CD4-positive, alpha-beta memory T cell (primary cell): Measurements from ENCODE around the gene FANK1. TPM values are rescaled to one million over a fixed set of nuclear protein-coding genes. Genes with fewer than 3 reads are reported as not detected.

Experiments
- CTCF ChIA-PET: fragments of 350-600 bp; sonication (Branson Sonifier 250); formaldehyde crosslinking; loops from one replicate; lab custom pipeline; 2021; ENCODE audit warnings: inconsistent platforms; ENCODE audit not compliant: partially characterized antibody; lab: Charles Lee
- POLR2A ChIA-PET: fragments of 350-600 bp; sonication (Branson Sonifier 250); formaldehyde crosslinking; loops from one replicate; lab custom pipeline; 2021; ENCODE audit not compliant: partially characterized antibody; lab: Charles Lee
- DNase-seq, 5 donors: peaks; one replicate each; pipeline versions ENCODE4 v3.0.0 to v3.0.0-alpha.2; 2020 to 2022; ENCODE audit warnings: mixed read lengths in 1 of 5
- H3K27ac ChIP-seq: one replicate; pipeline ENCODE4 v1.7.0; 2013; ENCODE audit warnings: low read depth, low read length
- H3K27me3 ChIP-seq: 2 replicates; pipeline ENCODE4 v1.7.0; 2013; ENCODE audit warnings: mild to moderate bottlenecking, low read length, moderate library complexity; ENCODE audit not compliant: insufficient read depth
- H3K36me3 ChIP-seq: 2 replicates; pipeline ENCODE4 v1.7.0; 2013; ENCODE audit warnings: mild to moderate bottlenecking, low read length, moderate library complexity; ENCODE audit not compliant: insufficient read depth
- H3K4me1 ChIP-seq: 2 replicates; pipeline ENCODE4 v1.7.0; 2013; ENCODE audit warnings: mild to moderate bottlenecking, low read length, moderate library complexity; ENCODE audit not compliant: insufficient read depth
- H3K4me3 ChIP-seq, 2 donors: one replicate each; pipeline ENCODE4 v1.7.0; 2013; ENCODE audit warnings: low read length in 2 of 2, mild to moderate bottlenecking in 1 of 2
- H3K9me3 ChIP-seq, 2 donors: one replicate each; pipeline ENCODE4 v1.7.0; 2013; ENCODE audit warnings: low read length in 2 of 2, control low read depth in 1 of 2; ENCODE audit not compliant: control insufficient read depth in 1 of 2
- H3K27ac Mint-ChIP-seq, 7 donors: one replicate each; pipeline ENCODE4 v1.8.0; 2020 to 2021; ENCODE audit warnings: mixed read lengths in 7 of 7, mild to moderate bottlenecking in 6 of 7, inconsistent platforms in 3 of 7, moderate library complexity in 3 of 7
- H3K27me3 Mint-ChIP-seq, 2 donors: one replicate each; pipeline ENCODE4 v1.8.0; 2020 to 2021; ENCODE audit warnings: mixed read lengths in 2 of 2
- H3K36me3 Mint-ChIP-seq, 2 donors: one replicate each; pipeline ENCODE4 v1.8.0; 2020 to 2021; ENCODE audit warnings: mixed read lengths in 2 of 2, inconsistent platforms in 1 of 2, mild to moderate bottlenecking in 1 of 2
- H3K4me1 Mint-ChIP-seq, 4 donors: one replicate each; pipeline ENCODE4 v1.8.0; 2020 to 2021; ENCODE audit warnings: mixed read lengths in 4 of 4, mild to moderate bottlenecking in 1 of 4
- H3K4me3 Mint-ChIP-seq, 8 donors: one replicate each; pipeline ENCODE4 v1.8.0; 2020 to 2021; ENCODE audit warnings: mixed read lengths in 8 of 8, mild to moderate bottlenecking in 7 of 8, moderate library complexity in 6 of 8, inconsistent platforms in 3 of 8
- H3K9me3 Mint-ChIP-seq, 8 donors: one replicate each; pipeline ENCODE4 v1.8.0; 2020 to 2021; ENCODE audit warnings: mixed read lengths in 8 of 8, mild to moderate bottlenecking in 5 of 8, inconsistent platforms in 3 of 8, moderate library complexity in 1 of 8
- intact Hi-C: fragments of 100-400 bp; cut with micrococcal nuclease; formaldehyde crosslinking; loops from one replicate; pipeline ENCODE4 v1.15.1; 2023
- polyA plus RNA-seq, 2 donors: library from polyadenylated mRNA; unstranded; fragments of 300-500 nt; fragmentation: Illumina TruSeq; gene quantifications; one replicate each; pipeline ENCODE4 v1.2.3, GENCODE V29; 2021
- total RNA-seq, 2 experiments: library from RNA; stranded (reverse); gene quantifications; one replicate each; pipeline ENCODE4 v1.2.3, GENCODE V29; 2021

The FANK1 gene
- total and polyA plus RNA-seq, 4 experiments from 2014 or later = 0.72 to 0.99 TPM; not detected in 2

DNA sequence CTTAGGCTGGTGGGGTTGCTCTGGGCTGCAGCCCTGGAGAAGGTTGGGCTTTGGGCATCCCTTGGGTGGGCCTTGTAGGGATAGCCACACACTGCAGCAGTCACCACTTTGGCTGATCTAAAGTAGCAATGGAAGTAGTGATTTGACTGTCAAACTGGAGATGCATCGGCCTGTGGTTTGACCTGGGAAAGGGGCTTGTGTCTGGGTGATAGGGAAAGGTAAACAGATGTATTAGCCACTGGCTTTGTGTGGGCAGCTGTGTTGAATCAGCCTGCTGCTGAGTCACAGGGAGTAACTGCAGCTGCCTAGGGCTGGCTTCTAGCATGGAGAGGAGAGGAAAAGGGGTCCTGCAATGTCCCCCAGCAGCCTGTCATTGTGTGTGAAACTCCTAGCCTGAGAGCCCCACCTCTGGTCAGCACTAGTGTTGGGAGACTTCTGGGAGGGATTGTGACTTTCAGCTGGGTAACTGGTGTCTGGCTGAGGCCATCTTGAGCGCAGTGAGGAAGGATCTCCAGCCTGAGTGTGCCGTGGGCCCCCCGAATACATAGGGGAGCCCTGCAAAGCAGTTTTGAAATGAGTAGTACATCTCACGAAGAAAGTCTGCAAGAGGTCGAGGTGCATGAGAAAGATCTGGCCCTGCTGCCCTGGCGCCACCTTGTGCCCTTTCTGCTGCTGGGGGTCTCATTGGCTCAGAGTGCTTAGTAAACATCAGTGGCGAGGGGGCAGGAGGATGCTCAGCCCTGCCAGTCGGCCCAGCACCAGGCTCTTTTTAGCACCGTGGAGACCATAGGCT, 117.3 kb downstream of the FANK1 start:
- ChIA-PET CTCF (no interaction called here), POLR2A (no interaction called here)
- Mint-ChIP-seq H3K9me3 (no peaks in the 10 kb centered on the region), H3K4me3 (no peak overlapping the region), H3K4me1 (peaks cover 0 to 6% (median 3%) of the 10 kb centered on the region in 4 donors), H3K36me3 (no peaks in the 10 kb centered on the region), H3K27ac (peak overlapping the region in 1 of 7 donors; percentile 16), H3K27me3 (peaks cover 2 to 7% of the 10 kb centered on the region in 2 donors)
- peaks cover 4% of the 10 kb centered on the region for H3K4me1 ChIP-seq
- no peaks in the 10 kb centered on the region for H3K36me3 ChIP-seq
- no peaks in the 10 kb centered on the region for H3K9me3 ChIP-seq
- intact Hi-C loops = no loop called here
- H3K27ac ChIP-seq = no peak overlapping the region
- DNase-seq = no peak
- H3K4me3 ChIP-seq = no peak overlapping the region
- no peaks in the 10 kb centered on the region for H3K27me3 ChIP-seq

DNA sequence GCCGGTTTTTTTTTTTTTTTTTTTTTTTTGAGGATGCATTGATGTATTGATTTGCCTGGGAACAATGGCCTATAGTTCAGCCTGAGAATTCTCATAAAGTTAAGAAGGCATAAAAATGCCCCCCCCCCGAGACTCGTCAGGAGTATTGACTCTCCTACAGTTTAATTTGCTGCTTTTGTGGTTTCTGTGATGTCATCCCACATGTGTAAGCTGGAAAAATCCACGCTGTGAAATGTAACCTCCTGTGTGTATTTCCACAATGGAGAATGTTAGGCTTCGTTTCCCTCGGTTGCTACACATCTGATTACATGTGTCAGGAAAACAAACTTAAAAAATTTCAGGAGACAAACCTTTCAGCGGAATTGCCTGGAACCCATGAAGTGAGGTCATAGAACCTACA, 117.9 kb downstream of the FANK1 start:
- H3K36me3 Mint-ChIP-seq = no peaks in the 10 kb centered on the region
- H3K9me3 Mint-ChIP-seq = peaks cover 0 to 2% (median 0%) of the 10 kb centered on the region in 8 donors
- ChIA-PET CTCF (no interaction called here), POLR2A (no interaction called here)
- peaks cover 0 to 6% (median 3%) of the 10 kb centered on the region in 4 donors for H3K4me1 Mint-ChIP-seq
- H3K27me3 ChIP-seq = no peaks in the 10 kb centered on the region
- no peak overlapping the region for H3K27ac ChIP-seq
- no peak overlapping the region for H3K27ac Mint-ChIP-seq
- no peak overlapping the region for H3K4me3 ChIP-seq
- H3K4me3 Mint-ChIP-seq = no peak overlapping the region
- no peaks in the 10 kb centered on the region for H3K9me3 ChIP-seq
- H3K27me3 Mint-ChIP-seq = peaks cover 2 to 8% of the 10 kb centered on the region in 2 donors
- DNase-seq = no peak
- peaks cover 4% of the 10 kb centered on the region for H3K4me1 ChIP-seq
- intact Hi-C loops = no loop called here
- no peaks in the 10 kb centered on the region for H3K36me3 ChIP-seq

DNA sequence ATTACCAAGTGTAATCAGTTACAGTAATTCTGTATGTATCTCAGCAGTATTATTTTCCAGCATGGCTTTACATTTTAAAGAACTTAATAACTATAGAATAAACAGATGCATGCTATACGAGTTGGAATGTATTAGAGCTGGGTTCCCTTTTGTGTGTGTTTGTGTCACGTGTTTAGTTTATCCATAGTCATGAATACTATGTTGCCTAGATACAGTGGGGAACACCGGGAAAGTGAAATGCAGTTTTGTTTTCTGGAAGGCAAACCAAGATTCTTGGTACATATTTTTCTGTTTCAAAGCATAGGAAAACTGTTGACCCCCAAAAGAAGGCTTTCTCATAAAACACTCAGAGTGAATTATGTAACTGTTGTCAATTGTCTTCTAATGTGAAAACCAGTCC, 119.0 kb downstream of the FANK1 start:
- Histone ChIP-seq H3K4me1 (peaks cover 4% of the 10 kb centered on the region), H3K36me3 (no peaks in the 10 kb centered on the region), H3K4me3 (no peak overlapping the region), H3K27me3 (no peaks in the 10 kb centered on the region), H3K9me3 (no peaks in the 10 kb centered on the region), H3K27ac (no peak overlapping the region)
- intact Hi-C loops = no loop called here
- peaks cover 0 to 6% (median 3%) of the 10 kb centered on the region in 4 donors for H3K4me1 Mint-ChIP-seq
- no peak overlapping the region for H3K4me3 Mint-ChIP-seq
- peaks cover 0 to 2% (median 0%) of the 10 kb centered on the region in 8 donors for H3K9me3 Mint-ChIP-seq
- no peak for DNase-seq
- H3K36me3 Mint-ChIP-seq = no peaks in the 10 kb centered on the region
- POLR2A ChIA-PET = no interaction called here
- peaks cover 2 to 8% of the 10 kb centered on the region in 2 donors for H3K27me3 Mint-ChIP-seq
- H3K27ac Mint-ChIP-seq = no peak overlapping the region
- CTCF ChIA-PET = no interaction called here

DNA sequence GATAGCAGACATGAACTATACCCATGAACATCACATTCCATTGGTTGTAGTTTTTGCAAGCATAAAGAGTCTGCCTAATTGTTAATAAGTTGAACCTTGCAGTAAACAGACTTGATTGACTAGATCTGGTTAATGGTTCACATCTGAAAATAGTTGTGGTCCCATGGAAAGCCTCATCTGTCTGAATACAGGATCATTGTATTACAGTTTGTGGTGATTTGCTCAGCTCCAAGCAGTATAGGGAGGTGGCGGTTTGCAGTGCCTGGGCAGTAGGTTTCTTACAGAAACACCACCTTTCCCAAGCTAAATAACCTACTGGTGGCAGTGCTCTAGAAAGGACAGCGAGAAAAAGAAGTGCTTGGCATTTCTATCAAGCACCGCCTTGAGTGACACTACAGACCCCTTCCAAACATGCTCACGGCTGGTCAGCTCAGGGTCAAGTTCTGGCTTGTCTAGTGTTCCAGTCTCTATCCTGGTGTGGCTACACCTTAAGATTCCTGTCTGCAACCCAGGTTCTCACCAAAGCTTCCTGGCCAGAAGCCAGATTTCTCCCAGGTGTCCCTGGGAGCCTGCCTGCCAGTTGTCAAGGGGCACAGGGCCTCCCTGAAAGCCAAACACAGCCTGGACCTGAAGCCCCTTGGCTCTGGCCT, 119.9 kb downstream of the FANK1 start:
- H3K36me3 ChIP-seq = no peaks in the 10 kb centered on the region
- H3K9me3 Mint-ChIP-seq = peaks cover 0 to 2% (median 0%) of the 10 kb centered on the region in 8 donors
- H3K4me1 ChIP-seq = peaks cover 4% of the 10 kb centered on the region
- no peak overlapping the region for H3K27ac Mint-ChIP-seq
- intact Hi-C loops = no loop called here
- no peaks in the 10 kb centered on the region for H3K36me3 Mint-ChIP-seq
- no peak overlapping the region for H3K4me3 Mint-ChIP-seq
- ChIA-PET POLR2A (no interaction called here), CTCF (no interaction called here)
- H3K4me1 Mint-ChIP-seq = peaks cover 0 to 6% (median 3%) of the 10 kb centered on the region in 4 donors
- H3K27me3 Mint-ChIP-seq = peaks cover 2 to 10% of the 10 kb centered on the region in 2 donors
- DNase-seq = no peak
- no peaks in the 10 kb centered on the region for H3K9me3 ChIP-seq
- no peak overlapping the region for H3K4me3 ChIP-seq
- H3K27me3 ChIP-seq = no peaks in the 10 kb centered on the region
- H3K27ac ChIP-seq = no peak overlapping the region

DNA sequence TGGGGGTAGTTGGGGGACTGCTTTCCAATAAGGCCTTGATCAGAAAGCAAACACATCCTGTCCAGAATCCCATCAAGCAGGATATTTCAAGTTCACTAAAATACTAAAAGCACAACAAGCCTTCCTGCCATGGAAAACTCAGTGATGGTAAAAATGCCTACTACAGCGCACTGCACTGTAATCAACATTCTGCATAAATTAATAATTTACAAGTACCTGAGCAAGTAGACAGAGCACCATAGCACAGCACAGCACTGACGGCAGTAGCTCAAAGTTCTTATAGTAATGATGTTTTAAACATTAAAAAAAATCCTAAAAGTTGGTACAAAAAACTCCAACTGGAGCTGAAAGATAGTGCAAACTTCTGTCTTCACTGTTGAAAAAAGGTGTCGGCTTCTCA, 120.5 kb downstream of the FANK1 start:
- H3K27ac ChIP-seq = no peak overlapping the region
- H3K9me3 ChIP-seq = no peaks in the 10 kb centered on the region
- no peak for DNase-seq
- POLR2A ChIA-PET = no interaction called here
- H3K4me1 Mint-ChIP-seq = peaks cover 0 to 6% (median 3%) of the 10 kb centered on the region in 4 donors
- peaks cover 4% of the 10 kb centered on the region for H3K4me1 ChIP-seq
- H3K27me3 Mint-ChIP-seq = peaks cover 2 to 10% of the 10 kb centered on the region in 2 donors
- no peak overlapping the region for H3K4me3 Mint-ChIP-seq
- no peaks in the 10 kb centered on the region for H3K36me3 ChIP-seq
- CTCF ChIA-PET = no interaction called here
- no peaks in the 10 kb centered on the region for H3K36me3 Mint-ChIP-seq
- H3K9me3 Mint-ChIP-seq = peaks cover 0 to 2% (median 0%) of the 10 kb centered on the region in 8 donors
- intact Hi-C loops = no loop called here
- H3K27me3 ChIP-seq = no peaks in the 10 kb centered on the region
- no peak overlapping the region for H3K27ac Mint-ChIP-seq
- H3K4me3 ChIP-seq = no peak overlapping the region

DNA sequence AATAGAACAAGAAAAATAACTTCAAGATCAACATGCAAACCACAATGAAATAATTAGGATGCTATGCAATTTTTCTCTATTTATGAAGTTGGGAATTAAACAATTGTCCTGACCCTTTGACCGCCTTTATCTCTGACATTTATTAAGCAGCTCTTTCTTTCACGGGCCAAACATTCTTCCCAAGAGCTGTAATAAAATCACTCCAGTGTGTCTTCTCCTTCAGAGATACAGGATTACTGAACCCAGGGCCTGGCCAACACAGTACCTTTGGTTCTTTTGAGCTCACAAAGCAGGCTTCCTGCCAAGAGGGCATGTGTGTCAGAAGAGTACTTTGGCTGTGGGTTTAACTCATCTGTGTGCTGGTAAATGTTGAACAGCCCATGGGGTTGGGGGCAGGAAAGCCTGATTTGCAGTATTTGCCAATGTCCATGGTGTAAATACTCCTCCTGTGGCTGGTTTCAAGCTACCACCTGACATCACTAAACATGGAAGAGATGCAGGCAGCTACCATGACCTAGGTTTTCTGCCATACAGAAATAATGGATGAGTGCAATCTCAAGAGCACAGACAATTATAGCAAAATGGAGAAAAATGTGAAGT, 121.7 kb downstream of the FANK1 start:
- Mint-ChIP-seq H3K4me1 (peaks cover 0 to 6% (median 0%) of the 10 kb centered on the region in 4 donors), H3K27me3 (peaks cover 2 to 7% of the 10 kb centered on the region in 2 donors), H3K9me3 (peaks cover 0 to 2% (median 0%) of the 10 kb centered on the region in 8 donors), H3K36me3 (no peaks in the 10 kb centered on the region), H3K4me3 (no peak overlapping the region), H3K27ac (no peak overlapping the region)
- H3K27ac ChIP-seq = no peak overlapping the region
- intact Hi-C loops = no loop called here
- H3K4me3 ChIP-seq = no peak overlapping the region
- DNase-seq = no peak
- no peaks in the 10 kb centered on the region for H3K27me3 ChIP-seq
- no peaks in the 10 kb centered on the region for H3K36me3 ChIP-seq
- no peaks in the 10 kb centered on the region for H3K9me3 ChIP-seq
- CTCF ChIA-PET = interaction anchor here (1.0 kb wide), 1 partner anchor 35 kb away, joined by 3 read pairs; no protein-coding TSS in a partner anchor
- no peaks in the 10 kb centered on the region for H3K4me1 ChIP-seq
- POLR2A ChIA-PET = no interaction called here

DNA sequence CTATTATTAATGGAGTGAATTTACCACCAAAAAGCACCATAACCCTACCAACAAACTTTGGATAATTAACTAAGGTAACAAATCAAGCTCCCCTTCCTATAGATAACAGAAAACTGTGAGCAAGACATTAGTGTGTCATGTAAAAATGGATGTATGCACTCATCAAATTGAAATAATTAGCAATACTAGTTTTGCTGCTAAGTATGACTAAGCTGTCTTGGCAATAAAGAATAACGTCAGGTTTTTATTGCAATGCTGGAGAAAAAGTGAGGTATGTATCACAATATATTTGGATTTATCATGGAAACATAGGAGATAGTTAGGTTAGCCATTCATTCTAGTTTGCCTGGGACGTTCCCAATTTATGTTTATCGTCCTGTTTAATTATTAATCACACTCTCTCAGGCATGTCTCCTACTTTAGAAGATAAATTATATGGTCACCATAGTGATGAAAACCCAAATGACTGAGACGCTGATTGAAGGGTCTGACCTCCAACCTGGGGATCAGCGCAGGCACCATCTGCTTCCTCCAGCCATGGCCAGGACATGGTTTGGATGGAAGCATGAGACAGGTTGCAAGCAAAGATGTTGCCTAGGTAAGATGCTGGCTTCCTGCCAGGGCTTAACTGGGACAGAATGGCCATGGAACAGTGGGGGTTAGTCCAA, 125.6 kb downstream of the FANK1 start:
- no peak overlapping the region for H3K27ac ChIP-seq
- H3K4me3 ChIP-seq = no peak overlapping the region
- ChIA-PET CTCF (no interaction called here), POLR2A (no interaction called here)
- intact Hi-C loops = no loop called here
- Mint-ChIP-seq H3K27ac (no peak overlapping the region), H3K9me3 (peaks cover 0 to 5% (median 3%) of the 10 kb centered on the region in 8 donors), H3K4me3 (no peak overlapping the region), H3K4me1 (no peaks in the 10 kb centered on the region), H3K36me3 (no peaks in the 10 kb centered on the region), H3K27me3 (peaks cover 0 to 3% of the 10 kb centered on the region in 2 donors)
- H3K4me1 ChIP-seq = no peaks in the 10 kb centered on the region
- no peak for DNase-seq
- H3K9me3 ChIP-seq = no peaks in the 10 kb centered on the region
- H3K36me3 ChIP-seq = no peaks in the 10 kb centered on the region
- no peaks in the 10 kb centered on the region for H3K27me3 ChIP-seq
